Duodenal mucosa (tissue), 2 donors: ENCODE measurements around the gene DCAF4.

Experiments
- H3K27ac ChIP-seq: one replicate; pipeline ENCODE4 v1.7.0; 2013; ENCODE audit warnings: low read depth, low read length
- H3K27me3 ChIP-seq, 2 donors: one replicate each; pipeline ENCODE4 v1.7.0; 2013; ENCODE audit warnings: low read length in 2 of 2, control low read depth in 1 of 2; ENCODE audit not compliant: insufficient read depth in 2 of 2, control insufficient read depth in 1 of 2
- H3K36me3 ChIP-seq, 2 donors: one replicate each; pipeline ENCODE4 v1.7.0; 2013; ENCODE audit warnings: low read length in 2 of 2, control low read depth in 1 of 2; ENCODE audit not compliant: insufficient read depth in 2 of 2, control insufficient read depth in 1 of 2
- H3K4me1 ChIP-seq, 2 donors: one replicate each; pipeline ENCODE4 v1.7.0; 2013; ENCODE audit warnings: low read length in 2 of 2, control low read depth in 1 of 2; ENCODE audit not compliant: insufficient read depth in 2 of 2, control insufficient read depth in 1 of 2
- H3K4me3 ChIP-seq, 2 donors: one replicate each; pipeline ENCODE4 v1.7.0; 2013; ENCODE audit warnings: low read length in 2 of 2, low read depth in 1 of 2
- H3K9ac ChIP-seq, 2 donors: one replicate each; pipeline ENCODE4 v1.7.0; 2013; ENCODE audit warnings: low read length in 2 of 2, low read depth in 1 of 2
- H3K9me3 ChIP-seq, 2 donors: one replicate each; pipeline ENCODE4 v1.7.0; 2013; ENCODE audit warnings: low read length in 2 of 2, control low read depth in 1 of 2; ENCODE audit not compliant: control insufficient read depth in 1 of 2

DCAF4 gene

GRCh38 chr14:72906316-72906715, 19.9 kb upstream of the DCAF4 start:
- Histone ChIP-seq H3K27ac (no peak overlapping the region), H3K4me3 (no peak overlapping the region), H3K4me1 (peaks cover 8% of the 10 kb centered on the region in 2 donors), H3K27me3 (no peaks in the 10 kb centered on the region), H3K36me3 (no peaks in the 10 kb centered on the region), H3K9ac (no peak overlapping the region), H3K9me3 (no peaks in the 10 kb centered on the region)

DNA sequence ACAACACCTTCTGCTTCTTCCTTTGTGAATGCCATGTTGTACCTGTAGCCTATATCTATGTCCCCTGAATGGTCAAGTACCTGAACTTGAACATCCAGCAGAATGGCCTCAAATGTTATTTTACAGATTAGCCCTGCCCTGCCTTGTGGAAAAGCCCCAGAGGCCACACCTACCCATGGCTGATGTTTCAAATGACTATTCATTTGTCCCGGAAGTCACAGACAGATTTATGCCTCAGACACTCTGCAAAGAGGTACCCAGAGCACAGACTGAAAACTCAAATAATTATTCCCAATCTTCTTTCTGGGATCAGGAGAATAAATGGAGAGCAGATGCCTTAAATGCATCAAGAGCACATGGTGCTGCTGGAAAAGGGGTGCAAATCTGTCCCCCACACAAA, 19.4 kb upstream of the DCAF4 start:
- Histone ChIP-seq H3K4me1 (peaks cover 8% of the 10 kb centered on the region in 2 donors), H3K27ac (no peak overlapping the region), H3K27me3 (no peaks in the 10 kb centered on the region), H3K9ac (no peak overlapping the region), H3K36me3 (no peaks in the 10 kb centered on the region), H3K4me3 (peak overlapping the region in 1 of 2 donors; percentile 28), H3K9me3 (no peaks in the 10 kb centered on the region)

DNA sequence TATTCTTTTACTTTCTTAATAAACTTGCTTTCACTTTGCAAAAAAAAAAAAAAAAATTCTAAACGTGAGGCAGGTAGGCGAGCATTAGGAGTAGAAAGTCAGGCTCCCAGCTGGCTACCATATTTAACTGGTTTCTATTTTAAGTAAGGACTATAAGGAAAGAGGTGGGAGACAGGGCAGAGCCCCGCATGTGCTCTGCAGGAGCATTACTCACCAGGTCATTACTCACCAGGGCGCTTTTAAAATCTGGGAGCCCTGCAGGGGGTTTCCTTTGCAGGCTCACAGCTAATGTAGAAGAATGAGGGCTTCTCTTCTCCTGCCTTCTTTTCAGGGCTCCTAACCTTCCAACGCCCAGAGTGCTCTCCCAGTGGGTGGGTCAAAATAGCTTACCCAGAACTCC, 18.4 kb upstream of the DCAF4 start:
- no peaks in the 10 kb centered on the region for H3K9me3 ChIP-seq
- H3K36me3 ChIP-seq = no peaks in the 10 kb centered on the region
- no peaks in the 10 kb centered on the region for H3K27me3 ChIP-seq
- no peak overlapping the region for H3K4me3 ChIP-seq
- H3K4me1 ChIP-seq = peaks cover 8% of the 10 kb centered on the region in 2 donors
- no peak overlapping the region for H3K27ac ChIP-seq
- no peak overlapping the region for H3K9ac ChIP-seq

DNA sequence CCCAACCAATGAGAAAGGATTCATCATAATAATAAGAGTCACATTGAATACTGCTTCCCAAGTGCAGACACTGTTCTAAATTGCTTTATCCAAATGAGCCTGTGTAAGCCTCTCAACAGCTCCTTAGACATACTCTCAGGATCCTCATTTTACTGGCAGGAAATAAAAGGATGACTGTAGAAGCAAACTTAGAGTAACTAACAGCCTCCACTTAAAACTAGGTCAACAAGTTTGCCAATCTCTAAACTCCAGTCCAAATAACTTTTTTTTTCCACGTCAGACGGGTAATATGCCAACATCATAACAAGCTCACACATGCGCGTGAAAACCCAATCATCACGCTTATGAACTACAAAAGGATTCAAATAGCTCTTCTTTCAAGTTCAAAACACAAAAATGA, 17.1 kb upstream of the DCAF4 start:
- no peak overlapping the region for H3K9ac ChIP-seq
- peaks cover 8% of the 10 kb centered on the region in 2 donors for H3K4me1 ChIP-seq
- no peak overlapping the region for H3K27ac ChIP-seq
- H3K9me3 ChIP-seq = no peaks in the 10 kb centered on the region
- H3K27me3 ChIP-seq = peaks cover 0 to 3% of the 10 kb centered on the region in 2 donors
- no peak overlapping the region for H3K4me3 ChIP-seq
- H3K36me3 ChIP-seq = no peaks in the 10 kb centered on the region

DNA sequence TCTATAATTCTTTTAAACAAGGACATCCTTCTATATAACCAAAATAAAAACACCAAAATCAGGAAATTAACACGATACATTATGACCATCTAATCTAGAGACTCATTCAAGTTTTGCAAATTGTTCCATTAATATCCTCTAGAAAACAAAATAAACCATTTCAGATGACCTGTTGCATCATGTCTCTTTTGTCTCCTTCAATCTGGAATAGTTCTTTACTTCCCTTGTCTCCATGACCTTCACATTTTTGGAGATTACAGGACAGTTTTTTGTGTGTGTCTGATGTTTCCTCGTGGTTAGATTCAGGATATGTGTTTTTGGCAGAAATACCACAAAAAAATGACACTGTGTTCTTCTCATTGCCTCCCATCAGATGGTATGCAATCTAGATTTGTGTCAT, 12.5 kb upstream of the DCAF4 start:
- Histone ChIP-seq H3K27ac (no peak overlapping the region), H3K36me3 (no peaks in the 10 kb centered on the region), H3K4me1 (no peaks in the 10 kb centered on the region)

DNA sequence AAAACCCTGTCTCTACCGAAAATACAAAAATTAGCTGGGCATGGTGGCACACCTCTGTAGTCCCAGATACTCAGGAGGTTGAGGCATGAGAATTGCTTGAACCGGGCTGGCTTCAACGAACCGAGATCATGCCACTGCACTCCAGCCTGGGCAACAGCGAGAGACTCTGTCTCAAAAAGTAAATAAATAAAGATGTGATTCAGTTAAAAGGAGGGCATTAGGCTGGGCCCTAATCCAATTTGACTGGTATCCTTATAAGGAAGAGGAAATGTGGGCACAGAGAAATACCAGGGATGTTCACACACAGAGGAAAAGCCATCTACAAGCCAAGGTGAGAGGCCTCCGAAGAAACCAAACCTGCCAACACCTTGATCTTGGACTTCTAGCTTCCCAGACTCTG, 10.1 kb upstream of the DCAF4 start:
- Histone ChIP-seq H3K27ac (no peak overlapping the region), H3K9ac (no peak overlapping the region), H3K4me3 (no peak overlapping the region)

More for the DNA sequence above, 12.5 kb upstream of the DCAF4 start:
- H3K9me3 ChIP-seq = no peaks in the 10 kb centered on the region
- peaks cover 0 to 13% of the 10 kb centered on the region in 2 donors for H3K27me3 ChIP-seq
- H3K9ac ChIP-seq = no peak overlapping the region
- no peak overlapping the region for H3K4me3 ChIP-seq

GRCh38 chr14:72917094-72917802, 9.0 kb upstream of the DCAF4 start:
- H3K4me3 ChIP-seq = no peak overlapping the region
- H3K4me1 ChIP-seq = no peaks in the 10 kb centered on the region
- H3K36me3 ChIP-seq = no peaks in the 10 kb centered on the region
- peaks cover 0 to 19% of the 10 kb centered on the region in 2 donors for H3K27me3 ChIP-seq
- H3K27ac ChIP-seq = no peak overlapping the region
- no peaks in the 10 kb centered on the region for H3K9me3 ChIP-seq
- H3K9ac ChIP-seq = no peak overlapping the region

More for the DNA sequence above, 10.1 kb upstream of the DCAF4 start:
- H3K4me1 ChIP-seq = no peaks in the 10 kb centered on the region
- H3K9me3 ChIP-seq = no peaks in the 10 kb centered on the region
- no peaks in the 10 kb centered on the region for H3K36me3 ChIP-seq
- H3K27me3 ChIP-seq = peaks cover 0 to 19% of the 10 kb centered on the region in 2 donors

DNA sequence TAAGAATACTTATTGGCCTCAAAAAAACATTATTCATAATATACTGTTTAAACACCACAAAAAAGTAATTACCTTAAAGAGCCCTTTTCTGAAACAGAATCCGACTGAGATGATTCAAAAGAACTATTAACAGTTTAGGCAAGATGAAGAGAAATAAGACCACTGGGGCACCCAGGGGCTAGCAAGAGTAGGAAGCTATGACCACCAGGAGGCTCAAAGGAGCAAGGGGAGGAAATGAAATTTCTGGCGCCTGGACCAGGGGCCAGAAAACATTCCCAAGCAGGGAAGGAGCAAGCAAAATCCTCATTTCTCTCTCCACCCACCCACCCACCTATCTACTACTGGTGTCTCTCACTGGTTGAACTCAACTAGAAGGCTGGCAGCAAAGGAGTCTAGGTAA, 6.3 kb upstream of the DCAF4 start:
- Histone ChIP-seq H3K9ac (no peak overlapping the region), H3K36me3 (no peaks in the 10 kb centered on the region), H3K4me1 (no peaks in the 10 kb centered on the region), H3K4me3 (no peak overlapping the region), H3K27ac (no peak overlapping the region), H3K9me3 (no peaks in the 10 kb centered on the region), H3K27me3 (peaks cover 0 to 16% of the 10 kb centered on the region in 2 donors)

GRCh38 chr14:72921396-72921795, 4.9 kb upstream of the DCAF4 start:
- H3K9me3 ChIP-seq = no peaks in the 10 kb centered on the region
- H3K9ac ChIP-seq = no peak overlapping the region
- peaks cover 0 to 16% of the 10 kb centered on the region in 2 donors for H3K27me3 ChIP-seq
- H3K36me3 ChIP-seq = no peaks in the 10 kb centered on the region
- peaks cover 5 to 6% of the 10 kb centered on the region in 2 donors for H3K4me1 ChIP-seq
- no peak overlapping the region for H3K4me3 ChIP-seq
- H3K27ac ChIP-seq = no peak overlapping the region

- Histone ChIP-seq H3K9ac (no peak overlapping the region), H3K4me3 (no peak overlapping the region), H3K36me3 (no peaks in the 10 kb centered on the region), H3K9me3 (no peaks in the 10 kb centered on the region), H3K4me1 (peaks cover 9 to 10% of the 10 kb centered on the region in 2 donors), H3K27ac (no peak overlapping the region), H3K27me3 (peaks cover 0 to 6% of the 10 kb centered on the region in 2 donors)
These were observed 1.9 kb upstream of the DCAF4 start for GRCh38 chr14:72924337-72924736.
